ENCODE data around the gene PDZK1IP1.

The PDZK1IP1 gene, protein sequence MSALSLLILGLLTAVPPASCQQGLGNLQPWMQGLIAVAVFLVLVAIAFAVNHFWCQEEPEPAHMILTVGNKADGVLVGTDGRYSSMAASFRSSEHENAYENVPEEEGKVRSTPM

DNA sequence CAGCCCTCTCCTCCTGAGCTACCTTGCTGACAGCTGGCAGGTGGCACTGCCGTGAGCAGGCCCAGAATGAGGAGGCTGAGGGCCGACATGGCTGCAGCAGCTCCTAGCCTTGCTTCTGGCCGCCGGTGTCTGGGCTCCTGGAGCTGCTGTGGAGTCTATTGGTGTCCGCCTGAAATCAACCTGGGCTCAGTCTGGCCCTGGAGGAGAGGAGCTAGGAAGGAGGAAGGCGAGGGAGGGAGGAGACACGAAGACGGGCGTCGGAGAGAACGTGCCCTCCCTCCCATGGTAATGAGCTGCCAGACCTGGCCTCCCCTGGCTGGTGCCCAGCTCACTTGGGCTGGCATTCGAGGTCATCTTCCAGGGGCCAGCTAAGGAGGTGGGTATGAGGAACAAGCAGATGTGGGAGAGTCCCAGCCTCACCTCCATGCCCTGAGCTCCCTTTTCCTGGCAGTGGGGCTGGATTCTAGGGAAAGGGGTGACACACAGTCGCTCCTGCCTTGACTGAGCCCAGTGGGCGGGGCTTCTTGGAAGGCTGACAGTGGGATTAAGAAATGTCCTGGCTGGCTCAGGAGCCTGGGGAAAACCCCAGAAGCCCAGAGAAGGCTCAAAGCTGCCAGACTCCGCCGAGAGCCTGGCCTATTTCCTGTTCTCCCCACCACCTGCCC, at the start of gene PDZK1IP1:
Gene PDZK1IP1, minus strand, starts transcription at position 193 of the 665 bp plus-strand sequence. Its CDS starts 104 bp downstream, at position 89.
- H3K36me3 ChIP-seq (ENCODE audit: insufficient read depth), result no peaks in the 10 kb centered on the region
- no peaks in the 10 kb centered on the region for H3K4me1 ChIP-seq (ENCODE audit: low read depth, poor library complexity, severe bottlenecking)
- no peak within 1 kb of the TSS for H3K9ac ChIP-seq
- H4K20me1 ChIP-seq (ENCODE audit: insufficient read depth), result no peaks in the 10 kb centered on the region
- H3K79me2 ChIP-seq (ENCODE audit: insufficient read depth, low read depth), result no peaks in the 10 kb centered on the region
- no peak within 1 kb of the TSS for H3K27ac ChIP-seq
- H3K27me3 ChIP-seq (ENCODE audit: insufficient read depth, low read depth), result no peaks in the 10 kb centered on the region
- TF ChIP-seq, protein P1, sequence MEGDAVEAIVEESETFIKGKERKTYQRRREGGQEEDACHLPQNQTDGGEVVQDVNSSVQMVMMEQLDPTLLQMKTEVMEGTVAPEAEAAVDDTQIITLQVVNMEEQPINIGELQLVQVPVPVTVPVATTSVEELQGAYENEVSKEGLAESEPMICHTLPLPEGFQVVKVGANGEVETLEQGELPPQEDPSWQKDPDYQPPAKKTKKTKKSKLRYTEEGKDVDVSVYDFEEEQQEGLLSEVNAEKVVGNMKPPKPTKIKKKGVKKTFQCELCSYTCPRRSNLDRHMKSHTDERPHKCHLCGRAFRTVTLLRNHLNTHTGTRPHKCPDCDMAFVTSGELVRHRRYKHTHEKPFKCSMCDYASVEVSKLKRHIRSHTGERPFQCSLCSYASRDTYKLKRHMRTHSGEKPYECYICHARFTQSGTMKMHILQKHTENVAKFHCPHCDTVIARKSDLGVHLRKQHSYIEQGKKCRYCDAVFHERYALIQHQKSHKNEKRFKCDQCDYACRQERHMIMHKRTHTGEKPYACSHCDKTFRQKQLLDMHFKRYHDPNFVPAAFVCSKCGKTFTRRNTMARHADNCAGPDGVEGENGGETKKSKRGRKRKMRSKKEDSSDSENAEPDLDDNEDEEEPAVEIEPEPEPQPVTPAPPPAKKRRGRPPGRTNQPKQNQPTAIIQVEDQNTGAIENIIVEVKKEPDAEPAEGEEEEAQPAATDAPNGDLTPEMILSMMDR (conservative IDR thresholded peaks at IDR 0.05; ENCODE audit: low read depth, low read length), result no peak
- H3K4me2 ChIP-seq, result no peak within 1 kb of the TSS
- H2AFZ ChIP-seq (ENCODE audit: low read depth), result no peak within 1 kb of the TSS
- no peak within 1 kb of the TSS for H3K4me3 ChIP-seq (IDR thresholded peaks at IDR 0.05; ENCODE audit: insufficient read depth, low read depth, low read length)

DNA sequence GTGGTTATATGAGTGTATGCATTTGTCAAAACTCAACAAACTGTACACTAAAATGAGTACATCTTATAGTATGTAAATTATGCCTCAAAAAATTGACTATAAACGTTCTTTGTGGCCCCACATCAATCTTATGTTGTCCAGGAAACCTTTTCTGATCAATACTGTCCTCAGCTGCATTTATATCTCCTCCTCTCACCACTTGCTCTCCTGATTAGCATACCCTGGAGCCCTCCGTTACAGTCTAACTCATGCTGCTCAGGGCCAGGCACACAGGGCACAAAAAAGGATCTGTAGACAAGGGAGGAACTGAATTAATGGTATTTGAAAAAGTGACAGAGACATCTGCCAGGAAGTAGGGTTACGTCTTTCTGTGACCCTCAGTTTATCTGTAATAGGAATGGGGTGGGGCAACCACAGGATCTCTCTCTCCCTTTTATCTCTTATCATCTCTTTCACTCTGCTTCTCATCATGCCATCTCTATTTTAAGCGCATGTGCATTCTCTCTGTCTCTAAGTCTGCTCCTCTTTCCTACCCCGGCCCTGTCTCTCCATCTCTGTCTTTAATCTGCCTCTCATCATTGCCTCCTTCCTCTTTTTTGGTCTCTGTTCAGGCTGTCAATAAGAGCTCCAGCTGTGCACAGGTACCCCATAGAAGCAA, 49.2 kb upstream of the PDZK1IP1 start:
- no peak overlapping the region for H3K9ac ChIP-seq
- TF ChIP-seq, protein P1 (conservative IDR thresholded peaks at IDR 0.05; ENCODE audit: low read depth, low read length), result no peak
- no peak overlapping the region for H3K4me3 ChIP-seq (IDR thresholded peaks at IDR 0.05; ENCODE audit: insufficient read depth, low read depth, low read length)
- H3K79me2 ChIP-seq (ENCODE audit: insufficient read depth, low read depth), result no peaks in the 10 kb centered on the region
- H3K4me2 ChIP-seq, result no peak overlapping the region
- H3K27me3 ChIP-seq (ENCODE audit: insufficient read depth, low read depth), result no peaks in the 10 kb centered on the region; the same call in 1 of the 2 replicates
- H4K20me1 ChIP-seq (ENCODE audit: insufficient read depth), result no peaks in the 10 kb centered on the region
- no peaks in the 10 kb centered on the region for H3K4me1 ChIP-seq (ENCODE audit: low read depth, poor library complexity, severe bottlenecking)
- H2AFZ ChIP-seq (ENCODE audit: low read depth), result no peak overlapping the region
- H3K27ac ChIP-seq, result no peak overlapping the region
- no peaks in the 10 kb centered on the region for H3K36me3 ChIP-seq (ENCODE audit: insufficient read depth)

DNA sequence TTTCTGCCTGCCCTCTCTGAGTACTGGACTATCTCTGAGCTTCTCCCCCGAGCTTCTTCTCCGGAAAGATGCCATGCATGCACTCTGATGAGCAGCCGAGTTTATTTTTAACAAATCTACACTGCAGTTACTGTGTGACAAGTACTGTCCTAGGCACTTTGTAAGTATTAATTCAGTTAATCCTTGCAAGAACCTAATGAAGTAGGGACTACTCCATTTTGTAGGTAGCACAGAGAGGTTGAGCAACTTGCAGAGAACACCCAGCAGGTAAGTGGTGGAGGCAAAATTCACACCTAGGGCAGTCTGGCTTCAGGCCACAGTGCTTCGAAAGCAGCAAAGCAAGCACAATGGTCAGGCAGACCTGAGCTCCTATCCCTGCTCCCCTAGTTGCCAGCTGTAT, 46.0 kb upstream of the PDZK1IP1 start:
- TF ChIP-seq, protein P1 (conservative IDR thresholded peaks at IDR 0.05; ENCODE audit: low read depth, low read length), result no peak
- Histone ChIP-seq H3K4me2 (no peak overlapping the region), H3K27ac (no peak overlapping the region), H2AFZ (ENCODE audit: low read depth) (no peak overlapping the region), H3K79me2 (ENCODE audit: insufficient read depth, low read depth) (no peaks in the 10 kb centered on the region), H3K4me3 (IDR thresholded peaks at IDR 0.05; ENCODE audit: insufficient read depth, low read depth, low read length) (no peak overlapping the region), H3K9ac (no peak overlapping the region), H3K27me3 (ENCODE audit: insufficient read depth, low read depth) (no peaks in the 10 kb centered on the region; the same call in 1 of the 2 replicates), H3K36me3 (ENCODE audit: insufficient read depth) (no peaks in the 10 kb centered on the region), H3K4me1 (ENCODE audit: low read depth, poor library complexity, severe bottlenecking) (no peaks in the 10 kb centered on the region), H4K20me1 (ENCODE audit: insufficient read depth) (no peaks in the 10 kb centered on the region)

DNA sequence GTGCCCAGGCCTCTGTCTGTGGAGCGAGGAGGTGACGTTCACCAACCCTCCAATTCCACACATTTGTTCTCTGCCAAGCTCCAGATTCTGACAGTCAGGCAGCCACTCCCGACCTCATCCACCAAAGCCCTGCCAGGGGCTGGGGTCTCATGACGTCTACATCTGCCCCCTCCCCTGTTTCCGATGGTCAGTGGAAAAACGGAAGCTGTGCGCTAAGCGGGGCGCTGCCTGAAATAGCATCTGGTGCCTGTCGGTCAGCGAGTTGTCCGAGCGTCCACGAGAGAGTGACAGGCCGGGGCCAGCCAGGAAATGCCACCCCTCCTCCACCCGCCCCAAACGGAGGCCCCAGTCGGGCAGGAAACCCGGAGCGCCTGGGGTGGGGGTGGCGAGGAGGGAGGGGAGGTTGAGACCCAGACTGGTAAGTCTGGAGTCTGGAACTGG, 45.4 kb upstream of the PDZK1IP1 start:
- no peaks in the 10 kb centered on the region for H3K36me3 ChIP-seq (ENCODE audit: insufficient read depth)
- no peaks in the 10 kb centered on the region for H3K4me1 ChIP-seq (ENCODE audit: low read depth, poor library complexity, severe bottlenecking)
- H3K79me2 ChIP-seq (ENCODE audit: insufficient read depth, low read depth), result no peaks in the 10 kb centered on the region
- no peak overlapping the region for H3K4me3 ChIP-seq (IDR thresholded peaks at IDR 0.05; ENCODE audit: insufficient read depth, low read depth, low read length)
- peaks cover 5% of the 10 kb centered on the region for H3K27me3 ChIP-seq (ENCODE audit: insufficient read depth, low read depth)
- no peak overlapping the region for H2AFZ ChIP-seq (ENCODE audit: low read depth)
- TF ChIP-seq, protein P1 (conservative IDR thresholded peaks at IDR 0.05; ENCODE audit: low read depth, low read length), result no peak
- H3K27ac ChIP-seq, result no peak overlapping the region
- H3K4me2 ChIP-seq, result no peak overlapping the region
- H3K9ac ChIP-seq, result no peak overlapping the region
- no peaks in the 10 kb centered on the region for H4K20me1 ChIP-seq (ENCODE audit: insufficient read depth)

Data from KMS-11 (cell line).